Brain microvascular endothelial cell (primary cell): ENCODE data around the gene BEST2.

ENCODE experiments used
- DNase-seq: peaks from one replicate; pipeline ENCODE4 v3.0.0-alpha.2; 2020
- H3K27ac ChIP-seq: fragments of 250-450 bp; sonication (Bioruptor Pico); 2 replicates; pipeline ENCODE4 v1.5.1; 2020; ENCODE audit warnings: mild to moderate bottlenecking, moderate library complexity
- H3K27me3 ChIP-seq: fragments of 250-450 bp; sonication (Bioruptor Pico); replicated peaks from 2 replicates; pipeline ENCODE4 v1.5.1; 2020; ENCODE audit warnings: mild to moderate bottlenecking
- H3K36me3 ChIP-seq: fragments of 250-450 bp; sonication (Bioruptor Pico); replicated peaks from 2 replicates; pipeline ENCODE4 v1.5.1; 2020; ENCODE audit warnings: mild to moderate bottlenecking
- H3K4me3 ChIP-seq: 2 replicates; pipeline ENCODE4 v1.5.1; 2011; ENCODE audit warnings: low read depth, mild to moderate bottlenecking, control low read depth, low read length, moderate library complexity
- CTCF ChIP-seq: IDR thresholded peaks from 2 replicates; pipeline ENCODE4 v1.5.1; 2011; ENCODE audit warnings: low read depth, mild to moderate bottlenecking, moderate library complexity, low read length, control low read depth, inconsistent platforms; ENCODE audit errors: missing control alignments
- in situ Hi-C: cut with HindIII; loops from 2 replicates; pipeline ENCODE4 v1.10.0; 2017; ENCODE audit warnings: low sequenced_read_pairs, low pct_ligation_motif_present

Gene BEST2

GRCh38 chr19:12782174-12782423 lies 30.5 kb downstream of the BEST2 start:
- peak overlapping the region; percentile 48 for H3K4me3 ChIP-seq
- H3K27ac ChIP-seq, result peak overlapping the region; percentile 59
- TF ChIP-seq CTCF, result no peak
- H3K36me3 ChIP-seq, result no peaks in the 10 kb centered on the region
- no peaks in the 10 kb centered on the region for H3K27me3 ChIP-seq
- in situ Hi-C loops, result no loop called here
- DNase-seq, result no peak

- H3K36me3 ChIP-seq, result no peaks in the 10 kb centered on the region
- in situ Hi-C loops, result no loop called here
- peak overlapping the region; percentile 48 for H3K4me3 ChIP-seq
- DNase-seq, result peak; percentile 65
- TF ChIP-seq CTCF, result no peak
- peak overlapping the region; percentile 59 for H3K27ac ChIP-seq
- no peaks in the 10 kb centered on the region for H3K27me3 ChIP-seq
These were observed 31.1 kb downstream of the BEST2 start for GRCh38 chr19:12782424-12783290.

DNA sequence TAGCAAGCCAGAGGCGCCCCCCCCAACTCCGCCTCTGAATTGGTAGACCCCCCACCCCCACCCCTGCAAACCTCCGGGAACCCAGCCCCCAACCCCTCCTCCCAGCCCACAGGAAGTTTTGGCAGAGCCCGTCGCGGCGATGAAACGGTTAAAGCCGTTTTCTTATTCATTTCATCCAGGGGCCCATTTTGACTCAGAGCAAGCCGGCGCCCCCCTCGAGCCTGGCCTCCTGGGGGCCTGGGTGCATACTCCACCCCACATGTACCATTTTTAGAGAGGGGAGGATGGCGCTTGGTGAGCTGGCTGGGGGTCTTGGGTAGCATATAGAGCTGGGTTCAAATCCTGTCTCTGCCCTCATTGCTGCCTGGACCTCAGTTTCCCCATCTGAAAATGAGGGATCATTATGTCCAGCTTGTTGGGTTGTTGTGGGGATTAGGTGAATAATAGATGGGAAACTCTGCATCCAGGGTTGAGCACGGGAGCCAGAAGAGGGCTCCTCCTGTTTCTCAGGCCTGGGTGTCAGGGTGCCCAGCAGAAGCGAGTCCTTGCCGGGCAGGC lies 31.8 kb downstream of the BEST2 start:
- Histone ChIP-seq H3K4me3 (peak overlapping the region; percentile 48), H3K27ac (peak overlapping the region; percentile 59), H3K27me3 (no peaks in the 10 kb centered on the region), H3K36me3 (no peaks in the 10 kb centered on the region)
- DNase-seq, result no peak
- TF ChIP-seq CTCF, result no peak
- in situ Hi-C loops, result no loop called here

GRCh38 chr19:12783849-12784393 lies 32.3 kb downstream of the BEST2 start:
- no peak for DNase-seq
- no peaks in the 10 kb centered on the region for H3K36me3 ChIP-seq
- in situ Hi-C loops, result no loop called here
- no peaks in the 10 kb centered on the region for H3K27me3 ChIP-seq
- H3K4me3 ChIP-seq, result no peak overlapping the region
- TF ChIP-seq CTCF, result no peak
- peak overlapping the region; percentile 34 for H3K27ac ChIP-seq

GRCh38 chr19:12784394-12784870 lies 32.8 kb downstream of the BEST2 start:
- Histone ChIP-seq H3K4me3 (no peak overlapping the region), H3K27me3 (no peaks in the 10 kb centered on the region), H3K27ac (peak overlapping the region; percentile 34), H3K36me3 (no peaks in the 10 kb centered on the region)
- TF ChIP-seq CTCF, result no peak
- no peak for DNase-seq
- in situ Hi-C loops, result no loop called here
